ENCODE measurements around the gene PEX14.

GRCh38 chr1:10530281-10530740 lies 55.6 kb downstream of the PEX14 start:
- TF ChIP-seq ATF3 (IDR thresholded peaks at IDR 0.05) (no peak), POLR2A (IDR thresholded peaks at IDR 0.05; ENCODE audit: borderline replicate concordance, extremely low read depth, insufficient read depth, insufficient read length) (no peak), MAX (IDR thresholded peaks at IDR 0.05) (no peak), REST (IDR thresholded peaks at IDR 0.05; ENCODE audit: low read depth) (no peak), EGR1 (IDR thresholded peaks at IDR 0.05; ENCODE audit: low read depth) (no peak), POLR2AphosphoS5 (IDR thresholded peaks at IDR 0.05; ENCODE audit: low read depth, low read length) (no peak), CTCF (IDR thresholded peaks at IDR 0.05 in 2 of 3, conservative IDR thresholded peaks at IDR 0.05 in 1 of 3; ENCODE audit: borderline replicate concordance in 1 of 3, insufficient read depth in 1 of 3, low read depth in 2 of 3, low read length in 2 of 3) (peak; percentile 50 to 70 (median 69)), ZNF274 (IDR thresholded peaks at IDR 0.05; ENCODE audit: low read depth, low read length) (no peak), RAD21 (IDR thresholded peaks at IDR 0.05; ENCODE audit: low read depth) (peak; percentile 77), EZH2 (IDR thresholded peaks at IDR 0.05) (no peak), ZBTB33 (IDR thresholded peaks at IDR 0.05; ENCODE audit: extremely low read depth, insufficient replicate concordance, low read length) (no peak), CBX3 (IDR thresholded peaks at IDR 0.05; ENCODE audit: low read depth) (no peak), TCF7L2 (IDR thresholded peaks at IDR 0.05; ENCODE audit: borderline replicate concordance, extremely low read depth, insufficient read depth, insufficient read length) (no peak)
